HS-27A (cell line): ENCODE results near the gene LYPLA2.
"Not testable (repeated sequence)": the region's sequence is repeated elsewhere in the genome, so short reads cannot be mapped to it uniquely, and the experiment has no call there.

Experiments
- DNase-seq: peaks from one replicate; pipeline ENCODE4 v3.0.0-alpha.2; 2012; ENCODE audit warnings: low read depth, missing footprints

Gene LYPLA2

DNA sequence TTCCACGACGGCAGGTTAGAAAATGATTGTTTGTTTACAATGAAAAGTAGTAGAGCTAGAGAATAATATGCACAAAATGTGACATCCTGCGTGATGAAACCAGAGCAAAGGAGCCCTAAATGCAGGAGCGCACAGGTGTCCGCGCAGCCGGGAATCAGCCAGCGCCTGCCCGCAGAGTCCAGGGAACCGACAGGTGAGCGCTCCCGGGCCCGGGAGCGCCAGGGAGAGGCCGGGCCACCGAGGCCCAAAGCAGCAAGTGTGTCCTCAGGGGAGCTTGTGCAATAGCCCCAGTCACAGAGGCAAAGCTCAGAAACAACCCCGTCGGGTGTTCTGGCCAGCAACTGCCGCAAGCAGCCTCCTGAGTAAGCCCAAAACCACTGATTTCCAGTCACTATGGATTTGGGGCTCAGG lies 10.4 kb downstream of the LYPLA2 start:
- no peak for DNase-seq

DNA sequence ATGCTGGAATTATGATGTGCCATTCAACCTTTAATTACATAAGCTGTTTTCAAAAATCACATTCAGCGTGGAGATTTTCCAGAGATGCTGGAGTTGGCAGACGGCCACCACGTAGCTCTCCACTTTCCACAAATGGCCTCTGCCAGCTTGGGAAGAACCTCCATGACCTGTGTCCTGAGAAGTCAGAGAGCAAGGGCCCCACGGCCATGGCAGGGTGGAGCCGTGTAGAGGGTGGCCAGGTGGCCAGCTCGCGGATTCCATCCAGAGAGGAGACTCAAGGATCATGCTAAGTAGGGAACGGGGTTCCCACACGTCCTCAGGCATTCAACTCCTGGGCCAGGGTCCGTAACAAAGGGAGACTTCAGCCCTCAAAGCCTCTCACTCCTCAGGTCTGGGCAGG lies 10.9 kb downstream of the LYPLA2 start:
- DNase-seq: no peak

DNA sequence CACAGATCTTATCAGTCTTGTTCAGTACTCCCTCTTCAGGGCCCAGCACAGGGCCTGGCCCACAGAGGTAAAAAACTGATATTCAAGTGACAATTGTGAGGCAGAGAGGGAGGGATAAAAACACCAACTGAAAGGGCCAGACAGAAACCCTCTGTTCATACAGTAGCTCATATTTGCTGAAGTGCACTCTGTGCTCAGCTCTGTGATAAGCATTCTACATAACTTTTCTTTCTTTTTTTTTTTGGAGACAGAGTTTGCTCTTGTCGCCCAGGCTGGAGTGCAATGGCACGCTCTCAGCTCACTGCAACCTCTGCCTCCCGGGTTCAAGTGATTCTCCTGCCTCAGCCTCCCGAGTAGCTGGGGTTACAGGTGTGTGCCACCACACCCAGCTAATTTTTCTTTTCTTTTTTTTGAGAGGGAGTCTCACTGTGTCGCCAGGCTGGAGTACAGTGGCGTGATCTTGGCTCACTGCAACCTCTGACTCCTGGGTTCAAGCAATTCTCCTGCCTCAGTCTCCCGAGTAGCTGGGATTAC lies 11.9 kb downstream of the LYPLA2 start:
- DNase-seq: not testable (repeated sequence)

DNA sequence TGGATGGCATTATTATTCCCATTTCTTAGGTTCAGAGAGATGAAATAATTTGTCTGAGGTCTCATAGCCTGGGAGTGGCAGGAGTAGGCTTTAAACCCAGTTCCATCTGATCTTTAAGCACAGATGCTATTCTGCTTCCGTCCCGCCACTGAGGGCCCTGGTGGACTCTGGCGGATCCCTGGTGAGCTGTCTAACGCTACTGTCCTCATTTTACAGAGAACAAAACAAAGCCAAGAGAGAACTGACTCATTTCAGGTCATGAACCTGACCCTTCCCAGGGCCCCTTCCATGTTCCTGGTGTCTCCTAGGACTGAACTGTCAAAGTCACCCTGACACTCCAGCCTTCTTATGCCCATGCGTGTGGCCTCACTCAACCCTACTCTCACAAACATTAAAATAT lies 12.7 kb downstream of the LYPLA2 start:
- no peak for DNase-seq

DNA sequence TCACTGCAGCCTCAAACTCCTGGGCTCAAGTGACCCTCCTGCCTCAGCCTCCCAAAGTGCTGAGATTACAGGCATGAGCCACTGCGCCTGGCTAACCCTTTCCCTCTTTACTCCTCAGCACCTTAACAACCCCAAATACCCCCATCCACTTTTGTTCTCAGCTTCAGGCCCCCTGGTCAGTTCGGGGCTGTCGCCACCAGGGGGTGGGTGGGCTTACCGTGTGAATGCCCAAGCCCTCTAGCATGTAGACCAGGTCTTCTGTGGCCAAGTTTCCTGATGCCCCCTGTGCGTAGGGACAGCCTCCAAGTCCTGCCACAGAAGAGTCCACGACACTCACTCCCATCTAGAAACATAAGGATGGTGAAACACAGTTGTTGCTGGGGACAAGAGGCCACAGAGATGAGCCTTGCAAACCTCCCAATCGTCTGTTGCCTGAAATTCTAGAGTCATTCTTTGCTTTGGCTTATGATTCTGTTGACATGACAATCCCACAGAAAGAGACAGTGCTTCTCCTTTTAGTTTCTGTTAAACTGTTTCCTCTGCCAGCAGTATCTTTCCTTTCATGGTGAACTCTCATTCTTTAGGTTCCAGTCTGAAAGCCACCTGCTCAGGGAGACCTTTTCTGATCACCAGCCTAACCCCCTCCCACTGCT lies 13.4 kb downstream of the LYPLA2 start:
- DNase-seq: no peak

DNA sequence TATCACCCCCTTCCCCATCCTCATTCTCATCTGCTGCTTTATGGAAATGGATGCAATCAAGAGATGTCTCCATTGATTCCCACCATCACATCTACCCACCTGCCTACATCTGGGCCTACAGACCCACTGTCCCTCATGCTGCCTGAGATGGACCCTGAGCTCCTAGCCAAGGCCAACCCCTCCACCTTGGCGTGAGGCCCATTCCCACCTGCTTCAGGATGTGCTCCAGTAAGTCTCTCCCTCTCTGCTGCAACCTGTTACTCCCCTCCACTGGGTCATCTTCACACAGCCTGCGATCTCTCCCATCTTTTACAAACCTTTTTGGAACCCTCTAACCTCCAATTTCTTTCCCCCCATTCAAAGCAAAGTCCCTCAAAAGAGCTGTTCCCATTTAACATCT lies 14.1 kb downstream of the LYPLA2 start:
- no peak for DNase-seq

DNA sequence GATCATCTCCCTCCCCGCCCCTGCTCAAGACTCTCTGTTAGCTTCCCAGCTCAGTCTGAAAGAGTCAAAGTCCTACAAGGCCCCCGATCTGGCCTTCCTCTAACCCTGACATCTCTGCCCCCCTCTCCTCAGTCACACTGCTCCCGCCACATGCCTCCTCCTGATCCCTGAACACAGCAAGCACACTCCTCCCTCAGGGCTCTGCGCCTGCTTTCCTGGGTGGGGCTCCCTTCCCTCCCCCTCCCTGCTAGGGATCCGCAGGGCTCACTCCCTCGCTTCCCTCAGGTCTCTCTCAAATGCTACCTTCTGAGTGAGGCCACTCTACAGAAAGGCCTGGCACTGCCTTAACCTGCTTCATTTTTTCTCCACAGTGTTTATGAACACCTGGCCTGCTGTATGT lies 15.3 kb downstream of the LYPLA2 start:
- no peak for DNase-seq

DNA sequence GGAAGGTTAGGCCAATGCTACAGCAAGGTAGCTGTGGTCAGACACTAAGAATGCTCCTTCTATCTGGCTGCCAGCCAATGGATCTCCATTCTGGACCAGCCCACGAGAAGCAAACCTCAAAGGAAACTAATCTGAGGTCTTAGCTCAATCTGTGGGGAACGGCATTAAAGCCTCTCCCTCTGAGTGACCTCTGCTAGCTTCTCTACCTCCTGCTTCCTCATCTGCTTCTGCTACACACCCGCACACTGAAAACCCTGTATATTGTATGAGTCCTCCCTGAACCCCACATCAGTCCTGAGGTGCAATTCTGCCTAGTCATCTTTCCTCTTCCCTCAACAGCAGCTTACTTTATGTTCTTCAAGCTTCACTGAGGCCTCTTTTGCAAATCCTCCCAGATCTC lies 16.5 kb downstream of the LYPLA2 start:
- no peak for DNase-seq

DNA sequence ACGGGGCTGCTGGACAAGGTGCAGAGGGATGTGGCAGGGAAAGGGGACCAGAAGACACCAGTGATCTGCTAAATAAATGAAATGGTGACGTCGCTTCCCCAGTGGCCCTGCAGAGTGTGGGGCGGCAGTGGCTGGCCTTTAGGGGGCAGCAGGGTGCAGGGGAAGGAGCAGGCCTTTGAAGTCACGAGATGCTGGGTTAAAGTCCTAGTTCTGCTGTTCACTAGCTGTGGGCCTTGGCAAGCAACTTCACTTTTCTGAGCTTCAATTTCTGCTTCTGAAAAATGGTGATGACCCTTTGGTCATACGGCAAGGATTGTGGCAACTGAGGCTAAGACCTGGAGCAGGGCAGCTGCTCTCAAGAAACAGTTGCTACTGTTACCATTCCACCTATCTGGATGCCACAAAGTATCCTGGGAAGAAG lies 18.8 kb downstream of the LYPLA2 start:
- DNase-seq: no peak

DNA sequence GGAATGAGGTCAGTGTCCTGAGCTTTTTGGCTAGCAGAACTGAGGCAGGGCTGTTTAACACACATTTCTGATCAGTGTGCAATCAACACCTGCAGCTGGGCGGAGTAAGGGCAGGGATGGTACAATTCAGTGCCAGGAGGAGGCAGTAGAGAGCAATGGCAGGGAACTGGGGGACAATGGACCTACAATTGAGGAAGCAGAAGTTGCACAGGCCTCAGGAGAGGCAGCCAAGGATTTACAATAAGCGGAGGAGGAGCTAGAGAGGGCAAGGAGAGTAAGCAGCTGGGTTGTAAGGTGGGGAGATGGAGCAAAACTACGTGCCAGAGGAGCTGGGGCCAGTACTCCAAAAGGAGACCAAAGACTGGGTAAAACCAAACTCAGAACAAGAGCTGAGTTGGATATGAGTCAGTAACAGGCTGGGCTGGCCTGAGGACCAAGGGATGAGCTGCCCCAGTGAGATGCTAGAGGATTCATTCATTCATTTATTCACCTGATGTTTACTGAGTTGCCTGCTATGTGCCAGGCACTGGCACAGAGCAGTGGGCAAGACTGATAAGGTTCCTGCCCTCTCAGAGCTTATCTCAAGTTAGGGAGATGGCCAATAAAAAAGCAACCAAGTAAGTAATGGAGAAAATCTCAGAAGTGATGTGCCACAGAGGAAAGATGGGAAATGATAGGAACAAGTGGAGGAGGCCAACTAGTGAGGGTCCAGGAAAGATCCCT lies 20.0 kb downstream of the LYPLA2 start:
- DNase-seq: no peak

DNA sequence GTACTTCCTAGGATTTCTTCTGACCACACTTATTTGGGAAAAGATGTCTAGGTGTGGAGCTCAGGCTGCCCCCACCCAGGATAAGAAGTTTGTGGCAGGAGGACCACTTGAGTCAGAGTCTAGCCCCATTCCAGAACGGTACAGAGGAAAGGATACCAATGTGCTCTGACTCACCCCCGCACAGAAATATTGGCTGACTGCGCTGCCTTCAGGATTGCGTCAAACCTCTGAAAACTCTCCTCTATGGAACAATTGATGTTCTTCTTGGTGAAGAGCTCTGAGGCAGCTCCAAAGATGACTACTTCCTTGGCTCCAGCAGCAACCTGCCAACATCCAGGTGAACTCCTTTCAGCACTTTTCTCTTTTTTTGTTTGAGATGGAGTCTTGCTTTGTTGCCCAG lies 23.1 kb downstream of the LYPLA2 start:
- DNase-seq: no peak

DNA sequence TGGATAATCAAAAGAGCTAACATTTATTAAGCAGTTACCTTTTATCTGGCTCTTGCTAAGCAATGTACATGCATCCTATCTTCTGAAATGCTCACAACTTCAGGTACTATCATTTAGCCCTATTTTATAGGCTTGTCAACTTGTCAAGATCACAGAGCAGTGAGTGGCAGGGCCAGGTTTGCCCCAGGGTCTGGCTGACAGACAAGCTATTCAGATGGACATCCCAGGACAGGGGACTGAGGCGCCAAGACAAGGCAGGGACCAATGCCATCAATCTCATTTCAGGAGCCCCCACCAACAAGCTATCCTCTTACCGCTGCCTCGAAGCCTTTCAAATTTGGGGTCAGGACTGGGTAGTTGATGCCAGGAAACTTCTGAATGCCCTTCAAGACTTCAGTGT lies 25.4 kb downstream of the LYPLA2 start:
- no peak for DNase-seq

DNA sequence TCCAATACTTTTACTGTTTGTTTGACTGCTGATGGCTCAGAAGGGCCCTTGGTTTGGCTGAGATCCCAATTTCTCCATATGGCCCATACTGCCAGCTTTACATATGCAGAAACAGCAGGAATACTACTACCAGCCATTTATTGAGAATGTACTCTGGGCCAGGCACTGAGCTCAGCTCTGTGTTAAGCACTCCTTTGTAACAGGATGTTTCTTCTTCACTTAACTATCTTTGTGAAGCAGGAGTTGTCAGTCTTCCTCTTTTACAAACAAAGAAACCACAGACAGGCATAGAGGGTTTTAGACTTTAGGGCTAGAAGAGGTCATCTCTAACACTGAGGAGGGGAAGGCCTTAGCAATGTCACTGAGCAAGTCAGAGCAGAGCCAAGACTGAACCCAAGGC lies 26.0 kb downstream of the LYPLA2 start:
- DNase-seq: no peak

DNA sequence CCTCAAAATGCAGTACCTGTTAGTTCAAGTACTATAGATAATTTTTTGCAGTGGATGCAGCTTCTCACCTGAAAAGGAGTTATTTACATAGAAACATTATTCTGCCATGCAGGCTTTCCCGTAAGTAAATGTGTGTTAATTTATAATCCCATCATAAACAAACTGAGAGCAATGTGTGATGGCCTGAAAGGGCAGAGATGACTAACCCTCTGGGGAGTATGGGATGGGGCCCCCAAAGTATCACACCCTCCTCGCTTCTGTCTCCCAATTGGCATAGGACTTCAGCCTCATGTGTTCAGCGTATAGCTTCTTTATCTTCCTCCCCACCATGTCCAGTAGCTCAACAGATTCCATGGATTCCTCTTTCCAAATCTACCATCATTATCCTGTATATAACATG lies 26.7 kb downstream of the LYPLA2 start:
- no peak for DNase-seq

DNA sequence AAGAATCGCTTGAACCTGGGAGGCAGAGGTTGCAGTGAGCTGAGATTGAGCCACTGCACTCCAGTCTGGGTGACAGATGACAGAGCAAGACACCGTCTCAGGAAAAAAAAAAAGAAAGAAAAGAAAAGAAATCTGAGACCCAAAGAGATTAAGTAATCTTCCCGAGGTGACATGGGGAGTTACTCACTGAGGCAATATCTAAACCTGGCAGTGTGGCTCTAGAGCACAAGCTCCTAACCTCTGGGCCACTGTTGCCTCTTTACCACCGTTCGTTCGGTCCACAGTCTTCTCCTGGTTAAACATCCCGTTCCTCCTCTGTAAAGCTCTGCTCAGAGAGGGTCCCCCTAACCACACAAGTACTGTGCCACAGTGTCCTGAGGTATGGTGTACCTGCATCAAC lies 32.8 kb downstream of the LYPLA2 start:
- no peak for DNase-seq

DNA sequence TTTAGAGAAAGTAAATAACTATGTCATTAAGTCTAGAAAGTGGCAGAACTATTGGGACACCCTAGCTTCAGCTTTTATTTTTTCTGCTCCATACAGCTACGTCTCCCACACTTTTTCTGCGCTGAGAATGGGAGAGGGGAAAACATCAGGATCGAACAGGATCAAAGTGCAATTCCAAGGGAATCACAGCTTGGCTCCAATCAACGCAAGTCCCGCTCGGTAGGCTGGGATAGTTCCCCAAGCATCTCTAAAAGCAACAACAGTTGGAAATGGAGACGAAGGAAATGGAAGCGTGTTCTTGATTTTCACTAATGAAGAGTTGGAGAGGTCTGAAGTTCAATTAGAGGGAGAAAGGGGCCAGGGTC lies 33.7 kb downstream of the LYPLA2 start:
- no peak for DNase-seq

DNA sequence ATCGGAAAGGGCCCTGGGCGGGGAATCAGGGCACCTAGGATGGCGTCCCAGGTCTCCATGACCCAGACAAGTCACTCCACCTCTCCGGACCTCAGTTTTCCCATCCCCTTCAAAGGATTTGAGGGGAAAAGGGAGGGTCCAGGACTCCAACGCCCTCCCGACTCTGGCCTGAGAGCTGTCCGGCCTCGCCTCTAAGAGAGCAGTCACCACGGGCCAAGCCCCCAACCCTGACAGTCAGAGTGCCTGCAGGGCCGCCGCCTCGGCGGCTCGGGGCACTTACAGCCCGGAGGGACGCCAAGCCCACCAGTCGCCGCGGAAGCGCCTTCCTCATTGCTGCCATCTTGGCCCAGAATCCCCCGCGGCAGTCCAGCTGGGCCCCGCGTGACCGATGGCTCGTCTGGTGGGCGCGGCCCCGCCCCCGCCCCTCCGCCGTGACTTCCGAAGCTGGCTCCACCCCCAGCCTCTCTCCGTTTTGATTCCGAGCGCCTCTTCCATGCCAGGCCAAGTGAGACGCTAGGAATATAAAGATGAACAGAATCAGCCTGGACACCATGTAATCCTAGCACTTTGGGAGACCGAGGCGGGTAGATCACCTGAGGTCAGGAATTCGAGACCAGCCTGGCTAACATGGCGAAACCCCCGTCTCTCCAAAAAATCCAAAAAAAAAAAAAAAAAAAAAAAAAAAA lies 34.3 kb downstream of the LYPLA2 start, which contains the start of gene HMGCL:
TSS of gene HMGCL (minus strand) at position 354 of the 686 bp plus-strand sequence. CDS start at position 340, 14 bp downstream.
- DNase-seq: peak; percentile 66

DNA sequence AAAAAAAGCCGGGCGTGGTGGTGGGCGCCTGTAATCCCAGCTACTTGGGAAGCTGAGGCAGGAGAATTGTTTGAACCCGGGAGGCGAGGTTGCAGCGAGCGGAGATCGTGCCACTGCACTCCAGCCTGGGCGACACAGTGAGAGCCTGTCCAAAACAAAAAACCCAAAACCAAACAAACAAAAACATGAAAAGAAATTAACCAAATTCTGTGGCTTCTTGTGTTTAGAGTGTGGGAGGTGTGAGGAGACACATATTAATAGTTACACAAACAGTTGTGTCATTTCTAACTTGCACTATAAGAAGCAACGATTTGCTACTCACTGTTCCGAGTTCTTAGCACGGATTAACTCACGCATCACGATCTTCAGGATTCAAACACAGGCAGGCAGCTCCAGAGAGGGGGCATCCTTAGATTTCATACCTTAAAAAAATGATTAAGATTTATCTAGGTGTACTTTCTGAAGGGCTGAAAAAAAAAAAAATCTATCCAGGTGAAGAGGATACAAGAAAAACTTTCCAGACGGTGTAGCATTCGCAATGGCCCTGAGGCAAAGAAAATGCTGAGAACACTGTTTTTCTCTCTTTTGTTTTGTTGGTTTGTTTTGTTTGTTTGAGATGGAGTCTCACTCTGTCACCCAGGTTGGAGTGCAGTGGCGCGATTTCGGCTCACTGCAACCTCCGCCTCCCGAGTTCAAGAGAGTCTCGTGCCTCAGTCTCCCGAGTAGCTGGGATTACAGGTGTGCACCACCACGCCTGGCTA lies 35.0 kb downstream of the LYPLA2 start:
- no peak for DNase-seq

DNA sequence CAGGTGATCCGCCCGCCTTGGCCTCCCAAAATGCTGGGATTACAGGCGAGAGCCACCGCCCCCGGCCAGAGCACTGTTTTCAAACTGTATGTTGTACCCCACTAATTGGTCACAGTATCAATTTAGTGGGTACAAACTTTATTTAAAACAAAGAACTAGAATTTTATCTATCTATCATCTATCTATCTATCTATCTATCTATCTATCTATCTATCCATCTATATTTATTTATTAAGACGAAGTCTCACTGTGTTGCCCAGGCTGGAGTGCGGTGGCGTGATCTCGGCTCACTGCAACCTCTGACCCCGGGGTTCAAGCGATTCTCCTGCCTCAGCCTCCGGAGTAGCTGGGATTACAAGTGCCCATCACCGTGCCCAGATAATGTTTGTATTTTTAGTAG lies 35.6 kb downstream of the LYPLA2 start:
- DNase-seq: not testable (repeated sequence)

DNA sequence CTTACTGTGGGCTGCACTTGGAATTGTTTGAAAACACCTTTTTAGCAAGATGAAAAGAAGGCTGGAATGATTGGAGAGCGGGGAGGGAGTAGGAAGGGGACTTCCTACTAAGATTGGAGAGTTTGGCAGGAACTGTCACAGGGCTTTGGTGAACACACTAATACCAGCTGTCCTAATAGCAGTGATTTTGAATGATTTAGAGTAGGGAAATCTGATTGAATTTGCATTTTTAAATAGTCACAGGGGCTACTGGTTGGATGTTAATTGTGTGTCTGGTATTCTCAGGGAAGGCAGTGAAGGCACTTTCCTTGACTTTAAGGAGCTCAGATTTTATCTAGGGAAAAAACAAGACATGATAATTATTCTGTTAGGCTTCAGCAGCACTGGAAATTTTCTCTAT lies 36.8 kb downstream of the LYPLA2 start:
- DNase-seq: no peak

DNA sequence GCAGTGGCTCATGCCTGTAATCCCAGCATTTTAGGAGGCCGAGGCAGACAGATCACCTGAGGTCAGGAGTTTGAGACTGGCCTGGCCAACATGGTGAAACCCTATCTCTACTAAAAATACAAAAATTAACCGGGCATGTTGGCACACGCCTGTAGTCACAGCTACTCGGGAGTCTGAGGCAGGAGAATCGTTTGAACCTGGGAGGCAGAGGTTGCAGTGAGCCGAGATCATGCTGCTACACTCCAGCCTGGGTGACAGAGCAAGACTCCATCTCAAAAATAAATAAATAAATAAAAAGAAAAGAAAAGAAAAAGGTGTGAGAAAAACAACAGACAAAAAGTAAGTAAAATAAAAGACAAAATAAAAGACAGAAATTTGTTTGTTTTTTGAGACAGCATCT lies 43.2 kb downstream of the LYPLA2 start:
- not testable (repeated sequence) for DNase-seq

DNA sequence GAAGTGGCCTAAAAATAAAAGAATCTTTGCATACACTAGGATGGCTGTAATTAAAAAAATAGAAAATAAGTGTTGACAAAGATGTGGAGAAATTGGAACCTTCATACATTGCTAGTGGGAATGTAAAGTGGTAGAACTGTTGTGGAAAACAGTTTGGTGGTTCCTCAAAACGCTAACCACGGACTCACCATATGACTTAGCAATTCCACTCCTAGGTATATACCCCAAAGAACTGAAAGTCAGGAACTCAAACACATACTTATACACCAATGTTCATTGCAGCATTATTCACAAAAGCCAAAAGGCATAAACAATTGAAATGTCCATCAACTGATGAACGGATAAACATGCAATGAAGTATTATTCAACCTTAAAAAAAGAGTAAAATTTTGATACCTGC lies 45.1 kb downstream of the LYPLA2 start:
- no peak for DNase-seq
